Measurements from ENCODE around the gene DAAM1.

DNA sequence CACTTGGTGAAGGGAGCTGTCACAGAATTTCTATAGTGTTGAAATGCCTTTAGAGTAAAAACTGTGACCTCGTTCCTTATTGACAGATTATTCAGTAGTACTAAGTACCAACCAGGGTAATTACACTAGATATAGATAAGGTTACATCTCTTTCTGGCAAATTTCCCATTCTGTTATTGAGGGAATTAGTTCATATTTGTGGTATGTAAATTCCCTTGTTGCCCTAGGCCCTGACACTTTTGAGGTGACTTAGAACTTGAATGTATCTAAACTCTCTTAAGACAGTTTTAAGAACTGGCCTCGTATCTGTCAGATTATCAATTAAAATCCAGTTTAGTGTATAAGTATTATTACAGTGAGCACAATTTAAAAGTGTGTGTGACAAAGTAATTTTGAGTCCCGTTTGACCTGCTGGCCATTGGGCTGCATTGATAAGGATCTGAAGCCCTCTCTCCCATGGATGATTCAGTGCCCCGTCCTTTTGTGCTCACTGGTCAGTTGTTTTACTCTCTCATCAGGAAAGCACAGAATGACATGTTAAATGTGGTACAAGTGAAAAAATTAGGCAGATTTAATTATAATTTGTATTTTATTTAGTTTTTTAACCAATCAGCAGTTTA is 153.5 kb downstream of the DAAM1 start:
- TF ChIP-seq, protein P1, sequence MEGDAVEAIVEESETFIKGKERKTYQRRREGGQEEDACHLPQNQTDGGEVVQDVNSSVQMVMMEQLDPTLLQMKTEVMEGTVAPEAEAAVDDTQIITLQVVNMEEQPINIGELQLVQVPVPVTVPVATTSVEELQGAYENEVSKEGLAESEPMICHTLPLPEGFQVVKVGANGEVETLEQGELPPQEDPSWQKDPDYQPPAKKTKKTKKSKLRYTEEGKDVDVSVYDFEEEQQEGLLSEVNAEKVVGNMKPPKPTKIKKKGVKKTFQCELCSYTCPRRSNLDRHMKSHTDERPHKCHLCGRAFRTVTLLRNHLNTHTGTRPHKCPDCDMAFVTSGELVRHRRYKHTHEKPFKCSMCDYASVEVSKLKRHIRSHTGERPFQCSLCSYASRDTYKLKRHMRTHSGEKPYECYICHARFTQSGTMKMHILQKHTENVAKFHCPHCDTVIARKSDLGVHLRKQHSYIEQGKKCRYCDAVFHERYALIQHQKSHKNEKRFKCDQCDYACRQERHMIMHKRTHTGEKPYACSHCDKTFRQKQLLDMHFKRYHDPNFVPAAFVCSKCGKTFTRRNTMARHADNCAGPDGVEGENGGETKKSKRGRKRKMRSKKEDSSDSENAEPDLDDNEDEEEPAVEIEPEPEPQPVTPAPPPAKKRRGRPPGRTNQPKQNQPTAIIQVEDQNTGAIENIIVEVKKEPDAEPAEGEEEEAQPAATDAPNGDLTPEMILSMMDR (IDR thresholded peaks at IDR 0.05), result no peak
- no peak for TF ChIP-seq POLR2A (IDR thresholded peaks at IDR 0.05)

All from uterus (tissue), 2 donors.